NCI-H69 (cell line): ENCODE measurements around the gene FNDC3B.
A peak's percentile ranks its signal among the peaks of the same experiment; 100 is the strongest.

Experiments used
- DNase-seq: peaks from one replicate; lab custom pipeline; 2025; lab: John Stamatoyannopoulos, UW

FNDC3B gene

GRCh38 chr3:172112734-172113120 is 73.3 kb downstream of the FNDC3B start:
- DNase-seq = no peak

GRCh38 chr3:172113710-172114109 is 74.3 kb downstream of the FNDC3B start:
- no peak for DNase-seq

- no peak for DNase-seq
Measured at GRCh38 chr3:172115059-172115458, 75.7 kb downstream of the FNDC3B start.

- DNase-seq = no peak
Measured at GRCh38 chr3:172115787-172116186, 76.4 kb downstream of the FNDC3B start.

GRCh38 chr3:172118019-172118418 is 78.6 kb downstream of the FNDC3B start:
- DNase-seq = no peak

GRCh38 chr3:172119266-172119969 is 80.0 kb downstream of the FNDC3B start:
- DNase-seq = no peak

GRCh38 chr3:172120912-172121311 is 81.5 kb downstream of the FNDC3B start:
- no peak for DNase-seq

GRCh38 chr3:172121981-172122380 is 82.6 kb downstream of the FNDC3B start:
- DNase-seq = no peak

- DNase-seq = no peak
Measured at GRCh38 chr3:172124271-172124670, 84.9 kb downstream of the FNDC3B start.

GRCh38 chr3:172125053-172125452 is 85.7 kb downstream of the FNDC3B start:
- DNase-seq = no peak

- DNase-seq = peak; percentile 69
Measured at GRCh38 chr3:172125963-172126457, 86.6 kb downstream of the FNDC3B start.

- no peak for DNase-seq
Measured at GRCh38 chr3:172126741-172127140, 87.4 kb downstream of the FNDC3B start.

GRCh38 chr3:172127141-172127540 is 87.8 kb downstream of the FNDC3B start:
- DNase-seq = no peak

- no peak for DNase-seq
Measured at GRCh38 chr3:172127929-172128580, 88.7 kb downstream of the FNDC3B start.

GRCh38 chr3:172128858-172129257 is 89.5 kb downstream of the FNDC3B start:
- DNase-seq = no peak

- DNase-seq = no peak
Measured at GRCh38 chr3:172129498-172129849, 90.1 kb downstream of the FNDC3B start.

- DNase-seq = peak; percentile 28
Measured at GRCh38 chr3:172129850-172130716, 90.7 kb downstream of the FNDC3B start.

- DNase-seq = no peak
Measured at GRCh38 chr3:172130717-172131050, 91.3 kb downstream of the FNDC3B start.

GRCh38 chr3:172131746-172132145 is 92.4 kb downstream of the FNDC3B start:
- no peak for DNase-seq

- DNase-seq = no peak
Measured at GRCh38 chr3:172132159-172132586, 92.8 kb downstream of the FNDC3B start.

GRCh38 chr3:172132721-172133311 is 93.4 kb downstream of the FNDC3B start:
- DNase-seq = no peak

- no peak for DNase-seq
Measured at GRCh38 chr3:172133838-172134237, 94.5 kb downstream of the FNDC3B start.
